Activated T-cell treated with anti-CD3 and anti-CD28 coated beads for 24 hours (primary cell): ENCODE measurements around the gene MICAL1.

Experiments
- DNase-seq: peaks from one replicate; pipeline ENCODE4 v3.0.0-alpha.2; 2020; ENCODE audit warnings: low read depth

The MICAL1 gene

DNA sequence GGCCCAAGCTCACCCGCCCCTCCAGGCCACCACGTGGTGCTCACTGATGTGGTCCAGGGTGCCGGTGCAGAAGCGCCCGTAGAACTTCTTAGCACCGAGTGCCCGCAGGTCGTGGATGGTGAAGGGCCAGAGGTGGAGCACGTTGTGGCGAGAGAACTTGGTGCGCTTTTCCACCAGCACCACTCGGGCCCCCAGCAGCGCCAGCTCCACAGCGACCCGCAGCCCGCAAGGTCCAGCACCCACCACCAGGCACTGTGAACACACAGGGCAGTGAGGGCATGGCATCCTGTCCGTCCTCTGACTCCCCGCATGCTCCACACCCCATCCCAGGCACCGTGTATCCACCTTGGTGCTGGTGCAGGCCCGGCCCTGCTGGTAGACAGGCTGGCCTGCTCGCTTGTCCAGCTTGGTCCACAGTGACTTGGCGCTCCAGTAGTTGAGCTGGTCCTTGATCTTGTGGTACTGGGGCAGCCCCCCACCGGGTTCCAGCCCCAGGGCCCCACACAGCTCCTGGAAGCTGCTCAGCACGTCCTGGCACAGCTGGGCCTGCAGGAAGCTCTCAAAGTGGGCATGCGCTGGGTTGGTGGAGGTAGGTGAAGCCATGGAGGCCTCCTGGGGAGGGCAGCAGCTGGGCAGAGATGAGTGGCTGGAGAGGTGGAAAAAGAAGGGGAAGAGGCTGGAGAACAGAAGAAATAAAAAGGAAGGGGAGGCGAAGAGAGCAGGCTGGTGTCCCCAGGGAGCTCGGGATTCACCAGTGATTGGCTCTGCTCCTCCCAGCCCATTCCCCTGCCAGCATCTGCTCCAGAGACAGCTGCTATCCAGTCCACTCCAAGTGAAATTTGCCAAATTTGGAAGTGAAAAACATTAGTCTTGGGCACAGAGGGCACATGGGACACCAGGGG lies 1.7 kb downstream of the MICAL1 start:
- no peak for DNase-seq

DNA sequence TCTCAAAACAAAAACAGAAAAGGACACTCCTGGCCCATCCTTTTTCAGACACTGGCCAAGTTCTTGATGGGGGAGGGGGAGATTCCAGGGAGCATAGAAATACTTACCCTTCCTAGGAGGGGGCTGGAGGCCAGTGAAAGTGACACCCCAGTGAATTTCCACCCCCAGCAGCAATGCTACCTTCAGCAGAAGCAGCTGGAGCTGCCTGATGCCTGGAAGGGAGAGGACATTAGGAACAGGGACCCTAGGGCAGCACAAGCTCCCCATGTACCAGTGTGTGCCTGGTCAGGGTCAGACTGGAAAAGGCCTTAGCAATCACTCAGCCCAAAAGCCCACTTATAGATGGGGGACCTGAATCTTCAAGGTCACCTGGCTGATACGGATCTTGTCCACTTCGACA lies 2.4 kb downstream of the MICAL1 start:
- DNase-seq, result no peak

DNA sequence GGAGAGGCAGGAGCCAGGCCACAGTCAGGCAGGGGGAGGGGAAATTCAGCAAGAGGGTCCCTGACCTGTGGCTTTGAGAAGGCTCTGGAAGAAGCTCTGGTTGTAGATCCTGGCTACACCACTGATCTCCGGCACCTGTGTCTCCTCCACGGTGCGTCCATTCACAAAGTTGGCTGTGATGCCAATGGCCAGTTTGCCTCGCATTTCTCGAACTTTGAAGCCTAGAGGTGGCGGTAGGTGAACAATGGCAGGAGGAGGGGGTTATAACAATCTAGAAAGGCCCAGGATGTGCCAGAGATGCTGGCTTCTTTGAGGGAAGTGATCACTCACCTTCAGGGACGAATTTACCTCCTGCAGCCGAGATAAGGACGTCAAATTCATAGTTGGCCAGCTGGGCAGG lies 3.4 kb downstream of the MICAL1 start:
- DNase-seq, result no peak

DNA sequence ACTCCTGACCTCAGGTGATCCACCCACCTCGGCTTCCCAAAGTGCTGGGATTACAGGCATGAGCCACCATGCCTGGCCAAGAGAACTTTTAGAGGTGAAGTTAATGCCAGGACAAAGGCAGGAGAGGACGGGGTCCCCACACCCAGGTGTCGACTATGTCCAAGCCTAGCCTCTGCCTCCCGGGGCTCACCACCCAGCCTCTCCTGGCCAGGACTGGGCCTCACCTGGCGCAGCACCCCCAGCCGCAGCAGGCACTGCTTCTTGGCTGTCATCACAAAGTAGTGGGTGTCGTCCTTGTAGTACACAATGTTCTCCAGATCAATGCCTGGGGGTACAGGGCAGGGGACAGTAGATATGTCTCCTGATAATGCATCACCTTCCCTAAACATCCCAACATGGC lies 4.2 kb downstream of the MICAL1 start:
- DNase-seq, result no peak

DNA sequence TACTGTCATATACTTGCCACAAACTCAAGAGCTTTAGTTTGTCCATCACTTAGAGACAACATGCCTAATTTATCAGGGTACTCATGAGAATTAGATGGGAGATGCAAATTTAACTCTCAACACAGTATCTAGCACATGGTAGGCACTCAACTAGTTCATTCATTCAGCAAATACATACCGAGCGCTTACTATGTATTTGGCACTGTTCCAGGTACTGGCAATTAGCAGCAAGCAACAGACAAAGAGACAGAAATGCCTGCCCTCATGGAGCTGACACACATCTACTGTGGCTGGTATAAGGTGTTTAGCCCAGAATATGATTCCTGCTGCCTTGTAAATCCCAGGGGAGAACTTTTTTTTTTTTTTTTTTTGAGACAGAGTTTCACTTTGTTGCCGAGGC lies 4.8 kb downstream of the MICAL1 start:
- no peak for DNase-seq

DNA sequence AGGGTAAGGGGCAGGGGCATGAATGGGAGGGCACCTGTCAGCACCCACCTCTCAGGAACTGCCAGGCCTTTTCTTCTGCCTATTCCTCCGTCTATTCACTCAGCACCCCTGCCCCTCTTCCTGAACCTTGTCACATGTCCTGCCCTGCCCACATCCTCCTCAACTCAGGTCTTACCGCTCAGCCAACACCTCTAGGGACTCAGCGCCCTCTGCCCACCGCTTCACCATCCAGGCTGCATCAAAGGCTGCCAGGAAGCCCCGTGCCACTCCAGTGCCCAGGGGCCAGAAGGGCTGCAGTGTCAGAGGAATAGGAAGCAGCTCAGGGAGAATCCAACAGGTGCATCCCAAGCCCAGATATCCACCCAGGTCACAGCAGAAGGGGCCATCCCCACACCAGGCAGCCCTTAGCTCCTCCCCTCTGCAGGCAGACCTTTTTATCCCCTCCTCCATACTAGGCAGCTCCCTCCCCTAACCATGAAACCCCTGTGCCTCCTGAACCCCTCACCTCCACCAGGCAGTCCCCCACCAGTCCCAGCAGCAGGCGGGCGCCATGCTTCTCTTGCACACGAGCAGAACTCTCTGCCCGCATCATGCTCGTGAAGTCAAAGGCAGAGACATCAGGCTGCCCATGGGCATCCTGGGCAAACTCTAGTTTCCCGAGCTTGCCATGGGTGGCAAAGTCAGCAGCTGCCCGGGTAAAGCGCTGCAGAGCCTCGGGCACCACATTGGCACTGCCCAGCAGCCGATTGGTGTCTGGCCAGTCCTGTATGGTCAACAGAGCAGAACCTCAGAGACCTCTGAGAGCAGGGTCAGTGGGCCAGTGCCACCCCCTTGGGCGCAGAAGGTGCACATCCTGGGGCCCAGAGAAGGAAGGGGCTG lies 5.5 kb downstream of the MICAL1 start:
- DNase-seq, result no peak

DNA sequence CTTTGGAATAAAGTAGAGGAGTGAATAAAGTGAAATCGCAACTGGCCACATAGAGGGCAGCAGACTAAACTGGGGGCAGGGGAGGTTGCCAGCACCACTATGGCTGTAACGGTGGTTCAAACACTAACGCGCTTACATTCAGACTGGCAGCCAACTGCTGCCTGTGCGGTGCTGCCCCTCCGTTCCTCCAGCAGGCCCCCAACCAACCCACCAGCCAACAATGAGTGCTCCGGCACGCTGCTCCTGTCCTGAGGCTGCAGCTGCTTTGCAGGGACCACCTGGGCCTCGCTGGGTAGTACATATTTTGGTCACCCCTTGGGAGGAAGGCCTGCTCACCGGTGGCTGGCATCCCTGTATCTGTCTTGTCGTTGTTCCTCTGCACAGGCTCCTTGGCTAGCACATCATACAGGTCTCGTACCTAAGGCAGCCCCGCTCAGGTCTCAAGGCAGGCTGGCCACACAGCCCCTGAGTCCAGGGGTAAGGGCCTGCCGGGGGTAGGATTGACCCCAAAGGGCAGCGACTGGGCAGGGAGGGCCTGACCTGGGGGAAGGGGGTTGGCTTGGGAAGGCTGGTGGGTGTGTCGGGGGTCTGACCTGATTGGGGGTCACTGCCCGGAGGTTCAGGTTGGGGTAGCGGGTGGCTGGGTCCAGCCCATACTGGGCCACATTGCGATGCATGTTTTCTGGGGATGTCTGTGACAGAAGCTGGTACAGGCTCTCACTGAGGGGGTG lies 6.3 kb downstream of the MICAL1 start:
- no peak for DNase-seq

DNA sequence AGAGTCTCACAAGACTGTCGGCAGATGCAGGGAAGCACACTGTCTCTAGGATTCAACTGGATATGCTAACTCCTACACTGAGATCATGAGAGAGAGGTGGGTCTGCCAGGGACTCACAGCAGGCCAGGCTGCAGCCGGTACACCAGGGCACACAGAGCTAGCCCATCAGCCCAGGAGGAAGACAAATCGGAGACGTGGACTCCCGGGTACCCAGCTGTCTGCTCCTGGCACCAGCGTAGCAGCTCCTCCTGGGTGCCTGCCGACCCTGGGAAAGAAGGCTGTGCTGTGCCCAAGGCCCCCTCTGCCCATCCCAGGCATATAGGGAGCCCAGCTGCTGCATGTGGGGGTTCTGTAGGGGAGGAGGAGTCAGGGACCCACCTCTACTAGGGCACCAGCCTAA lies 7.0 kb downstream of the MICAL1 start:
- DNase-seq, result no peak

DNA sequence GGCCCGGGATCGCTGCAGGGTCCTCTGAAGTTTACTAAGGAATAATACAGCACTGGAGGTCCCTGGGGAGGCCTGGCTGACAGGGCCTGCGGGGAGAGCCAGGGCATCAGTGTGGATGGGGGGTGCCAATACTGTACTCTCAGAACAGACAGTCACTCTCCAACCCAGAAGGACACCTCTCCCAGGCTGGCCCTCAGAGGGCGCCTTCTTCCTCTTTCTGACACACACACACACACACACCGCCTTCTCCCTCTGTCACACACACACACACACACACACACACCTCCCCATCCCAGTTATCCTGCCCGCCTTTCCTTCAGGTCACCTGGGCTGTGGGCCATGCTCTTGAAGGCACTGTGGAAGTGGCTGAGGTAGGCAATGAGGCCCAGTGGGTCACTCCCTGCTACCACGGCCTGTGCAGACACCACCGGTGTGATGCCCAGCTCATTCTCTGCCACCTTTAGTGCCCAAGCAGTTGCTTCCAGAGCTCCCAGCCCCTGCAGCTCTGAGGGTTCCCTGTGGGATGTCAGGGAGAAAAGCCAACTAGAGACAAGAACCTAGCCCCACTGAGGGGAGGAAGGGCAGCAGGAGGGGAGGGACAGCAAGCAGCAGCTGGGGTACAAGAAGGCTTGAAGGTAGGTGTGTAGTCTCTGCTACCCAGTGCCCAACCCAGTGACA lies 7.6 kb downstream of the MICAL1 start:
- DNase-seq, result no peak

DNA sequence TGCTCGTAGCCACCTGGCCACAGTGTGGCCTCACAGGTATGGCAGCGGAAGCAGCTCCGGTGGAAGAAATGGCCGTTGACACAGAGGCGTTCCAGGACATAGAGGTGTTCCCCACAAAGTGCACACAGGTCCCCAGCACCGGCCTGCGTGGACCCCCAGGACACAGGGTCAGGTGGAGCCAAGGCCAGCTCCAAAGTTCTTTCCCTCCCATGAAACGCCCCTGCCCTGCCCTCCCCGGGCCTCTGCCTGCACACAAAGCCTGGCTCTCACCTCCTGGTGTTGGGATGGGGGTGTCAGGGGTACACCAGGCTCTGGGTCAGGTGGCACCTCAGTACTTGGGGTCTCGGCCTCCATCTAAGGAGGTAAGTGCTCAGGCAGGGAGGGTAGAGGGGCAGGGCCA lies 8.5 kb downstream of the MICAL1 start:
- DNase-seq, result no peak

DNA sequence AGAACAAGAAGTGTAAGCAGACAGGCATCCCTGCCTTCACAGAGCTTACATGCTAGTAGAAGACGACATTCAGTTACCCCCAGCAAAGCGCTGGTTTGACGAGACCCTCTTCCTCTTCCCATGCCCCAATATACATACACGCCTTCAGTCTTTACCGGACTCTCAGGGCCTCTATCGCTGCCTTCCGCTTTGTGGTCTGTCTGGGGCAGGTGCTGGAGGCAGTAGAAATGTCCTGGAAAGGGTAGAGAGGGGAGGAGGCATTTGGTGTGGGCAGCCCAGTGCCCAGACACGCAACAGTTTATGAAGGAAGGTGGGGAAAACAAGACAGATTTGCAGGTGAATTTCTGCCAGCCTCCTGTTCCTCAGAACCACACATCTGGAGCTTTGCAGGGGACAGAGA lies 9.0 kb downstream of the MICAL1 start:
- DNase-seq, result no peak

DNA sequence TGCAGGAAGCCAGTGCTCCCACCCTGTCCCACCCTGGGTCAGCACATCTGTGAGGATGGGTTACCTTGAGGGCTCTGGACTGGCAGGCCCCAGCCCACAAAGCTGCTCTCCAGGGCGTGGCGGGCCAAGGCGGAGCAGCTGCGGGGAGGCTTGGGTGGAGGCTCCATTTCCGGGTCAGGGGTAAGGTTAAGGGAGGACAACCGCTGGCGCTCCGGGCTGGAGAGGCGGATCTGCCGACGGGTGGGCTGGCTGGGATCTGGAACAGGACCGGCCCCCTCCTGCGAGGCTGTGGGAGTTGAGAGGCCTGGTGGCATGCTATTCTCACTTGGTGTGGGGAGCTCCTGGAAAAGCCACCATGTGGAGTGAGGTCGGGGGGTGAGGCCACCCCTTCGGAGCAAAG lies 9.5 kb downstream of the MICAL1 start:
- DNase-seq, result no peak

DNA sequence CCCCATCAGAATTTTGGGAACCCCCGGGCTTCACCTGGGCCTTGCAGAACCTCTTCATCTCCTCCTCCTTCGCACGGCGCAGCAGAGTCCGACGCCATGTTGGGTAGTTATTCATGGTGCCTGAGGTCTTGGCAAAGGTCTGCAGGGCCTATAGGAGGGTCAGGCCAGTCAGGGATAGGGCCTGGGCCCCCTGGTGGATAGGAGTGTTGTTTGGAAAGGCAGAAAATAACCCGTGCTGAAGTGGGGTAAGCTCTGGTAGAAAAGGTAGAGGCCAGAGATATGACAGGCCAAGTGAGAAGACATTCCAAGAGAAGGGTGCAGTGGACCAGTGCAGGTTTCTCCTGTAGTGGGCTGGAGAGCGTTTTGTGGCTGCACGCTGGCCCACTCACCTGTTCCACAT lies 10.2 kb downstream of the MICAL1 start:
- DNase-seq, result no peak

DNA sequence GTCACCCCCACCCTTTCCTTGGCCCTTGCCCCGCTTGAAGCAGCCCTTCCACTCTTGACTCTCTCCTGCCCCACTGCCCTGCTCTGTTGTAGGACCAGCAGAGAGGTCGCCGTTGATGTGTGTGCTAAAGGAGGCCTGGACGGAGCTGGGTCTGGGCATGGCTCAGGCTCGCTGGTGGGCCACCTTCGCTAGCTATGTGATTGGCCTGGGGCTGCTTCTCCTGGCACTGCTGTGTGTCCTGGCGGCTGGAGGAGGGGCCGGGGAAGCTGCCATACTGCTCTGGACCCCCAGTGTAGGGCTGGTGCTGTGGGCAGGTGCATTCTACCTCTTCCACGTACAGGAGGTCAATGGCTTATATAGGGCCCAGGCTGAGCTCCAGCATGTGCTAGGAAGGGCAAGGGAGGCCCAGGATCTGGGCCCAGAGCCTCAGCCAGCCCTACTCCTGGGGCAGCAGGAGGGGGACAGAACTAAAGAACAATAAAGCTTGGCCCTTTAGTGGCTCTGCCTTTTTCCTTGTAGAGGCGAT lies 12.1 kb downstream of the MICAL1 start:
- no peak for DNase-seq

DNA sequence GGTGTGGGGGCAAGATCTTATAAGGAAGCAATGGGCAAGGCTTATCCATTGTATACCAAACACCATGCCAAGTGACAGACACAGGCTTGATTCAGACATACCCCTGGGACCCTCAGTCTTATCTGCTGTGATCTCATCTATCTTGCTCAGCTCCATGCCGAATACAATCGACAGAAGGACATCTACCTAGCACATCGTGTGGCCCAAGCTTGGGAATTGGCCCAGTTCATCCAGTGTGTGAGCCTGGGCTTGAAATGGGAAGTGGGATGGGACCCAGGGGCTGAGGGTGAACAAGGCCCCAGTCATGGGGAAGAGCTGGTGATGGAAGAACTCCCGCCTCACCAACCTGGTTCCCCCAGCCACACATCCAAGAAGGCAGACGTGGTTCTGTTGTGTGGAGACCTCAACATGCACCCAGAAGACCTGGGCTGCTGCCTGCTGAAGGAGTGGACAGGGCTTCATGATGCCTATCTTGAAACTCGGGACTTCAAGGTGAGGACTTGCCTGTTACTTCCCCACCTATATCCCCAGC lies 13.1 kb downstream of the MICAL1 start:
- no peak for DNase-seq

DNA sequence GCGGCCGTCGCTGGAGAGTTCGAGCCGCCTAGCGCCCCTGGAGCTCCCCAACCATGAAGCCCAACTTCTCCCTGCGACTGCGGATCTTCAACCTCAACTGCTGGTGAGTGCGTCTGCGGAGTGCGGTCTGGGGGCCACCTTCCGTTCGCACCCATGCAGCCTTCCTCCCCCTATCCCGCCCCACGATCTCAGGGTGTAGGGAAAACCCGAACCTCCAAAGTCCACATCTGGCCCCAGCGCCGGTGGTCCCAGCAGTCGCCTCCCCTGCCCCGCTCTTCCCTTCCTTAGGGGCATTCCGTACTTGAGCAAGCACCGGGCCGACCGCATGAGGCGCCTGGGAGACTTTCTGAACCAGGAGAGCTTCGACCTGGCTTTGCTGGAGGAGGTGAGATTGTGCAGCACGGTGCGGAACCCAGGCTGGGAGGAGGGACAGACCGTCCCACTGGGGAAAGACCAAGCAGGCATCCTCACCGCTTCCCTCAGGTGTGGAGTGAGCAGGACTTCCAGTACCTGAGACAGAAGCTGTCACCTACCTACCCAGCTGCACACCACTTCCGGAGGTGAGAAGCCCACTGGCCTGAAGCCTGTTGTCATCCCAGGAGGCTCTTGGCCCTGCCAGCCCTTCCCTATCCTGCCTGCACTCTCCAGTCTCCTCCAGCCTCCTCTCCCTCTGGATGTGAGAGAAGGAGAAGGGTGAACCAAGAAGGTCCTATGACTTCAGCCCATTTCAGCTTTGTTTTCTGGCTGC lies 14.3 kb downstream of the MICAL1 start:
- no peak for DNase-seq

DNA sequence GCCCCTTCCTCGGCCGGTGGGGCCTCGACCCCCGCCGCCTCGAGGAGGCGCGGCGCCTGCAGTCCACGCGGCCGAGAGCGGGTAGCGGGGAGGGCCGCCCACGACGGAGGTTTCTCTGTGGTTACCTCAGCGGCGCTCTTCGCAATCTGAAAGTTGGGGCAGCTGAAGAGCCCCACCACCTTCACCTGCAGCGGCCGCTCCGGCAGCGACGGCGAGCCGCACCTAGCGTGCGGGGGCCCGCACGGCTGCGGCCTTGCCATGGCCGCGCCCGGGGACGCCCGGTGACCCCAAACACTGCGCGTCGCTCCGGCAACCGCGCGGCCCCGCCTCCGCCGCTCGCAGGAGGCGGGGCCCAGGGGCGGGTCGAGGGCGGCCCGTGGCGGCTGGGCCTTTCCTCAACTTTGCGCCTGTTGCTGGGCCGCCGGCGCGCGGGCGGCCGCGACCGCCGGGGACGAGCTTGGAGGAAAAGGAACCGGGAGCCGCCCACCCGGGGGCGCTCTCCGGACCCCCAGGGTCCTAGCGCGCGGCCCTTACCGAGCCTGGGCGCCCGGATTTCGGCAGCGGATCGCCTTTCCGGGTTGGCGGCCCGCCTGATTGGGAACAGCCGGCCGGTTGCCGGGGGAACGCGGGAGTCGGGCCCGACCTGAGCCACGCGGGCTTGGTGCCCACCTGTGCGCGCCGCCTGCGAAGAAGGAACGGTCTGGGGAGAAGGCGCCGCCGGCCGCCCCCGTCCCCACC lies 15.1 kb downstream of the MICAL1 start, which contains the start of the genes PPIL6 and SMPD2:
TSS of gene PPIL6 (minus strand) at position 298 of the 738 bp plus-strand sequence. CDS start at position 260, 38 bp downstream.
TSS of gene SMPD2 (plus strand) at position 394 of the 738 bp plus-strand sequence. CDS start 398 bp downstream, outside the sequence.
- peak; percentile 69 for DNase-seq

DNA sequence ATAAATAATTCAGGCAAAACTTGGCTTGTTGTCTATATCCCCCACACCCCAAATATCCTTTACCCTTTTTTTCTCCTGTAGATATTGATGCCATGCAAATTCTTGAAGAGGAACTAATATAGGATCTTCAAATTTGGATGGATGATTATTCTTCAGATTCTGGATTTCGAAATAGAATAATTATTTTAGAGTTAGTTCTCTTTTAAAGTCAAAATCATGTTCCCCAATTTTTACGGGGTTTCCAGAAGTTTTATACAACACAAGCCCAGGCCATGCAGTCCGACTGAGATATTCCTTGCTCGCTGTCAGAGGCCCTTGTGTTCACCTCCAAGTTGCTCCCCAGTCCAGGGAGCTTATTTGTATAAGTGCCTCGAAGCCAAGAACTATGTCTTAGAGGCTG lies 19.5 kb downstream of the MICAL1 start:
- DNase-seq, result no peak

DNA sequence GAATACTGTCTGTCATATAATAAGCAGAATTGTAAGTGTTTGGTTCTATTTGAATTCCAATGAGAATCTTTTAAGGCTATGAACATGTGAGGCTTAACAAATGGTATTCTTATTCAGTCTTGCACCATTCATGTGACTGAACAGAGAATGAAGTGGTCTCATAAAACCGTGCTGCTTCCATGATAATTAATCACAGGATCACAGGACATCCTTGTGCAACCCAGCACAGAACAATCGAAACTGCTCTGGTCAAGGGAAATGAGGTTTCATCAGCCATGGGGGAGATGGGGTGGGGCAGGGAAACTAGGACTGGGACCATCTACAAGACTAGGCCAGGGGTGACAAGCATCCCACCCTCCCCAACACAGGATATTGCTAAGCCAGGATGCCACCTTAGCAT lies 21.1 kb downstream of the MICAL1 start:
- no peak for DNase-seq

DNA sequence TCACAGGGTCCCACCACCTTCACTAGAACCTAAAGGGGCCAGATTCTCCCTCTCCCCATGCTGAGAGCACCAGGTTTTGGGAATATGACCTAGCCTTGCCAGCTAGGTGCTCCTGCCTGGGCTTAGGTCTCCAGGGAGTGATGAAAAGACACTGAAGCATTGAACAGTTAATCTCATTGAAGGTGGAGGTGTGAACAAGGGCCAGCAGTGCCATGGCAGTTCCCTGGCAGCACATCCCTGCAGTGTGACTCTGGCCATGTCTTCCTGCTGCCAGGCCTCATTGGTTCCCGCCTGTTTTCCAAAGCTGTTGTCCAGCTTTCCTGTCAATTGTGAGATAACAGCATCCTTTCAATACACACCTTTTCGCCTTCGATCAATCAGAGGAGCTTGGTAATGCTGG lies 26.1 kb downstream of the MICAL1 start:
- no peak for DNase-seq
